Mesenchymal stem cell (in vitro differentiated cells and primary cell): ENCODE data around the gene OMG.

Source experiments
- DNase-seq: peaks from one replicate; pipeline ENCODE4 v3.0.0-alpha.2; 2013
- H2AFZ ChIP-seq: one replicate; pipeline ENCODE4 v1.6.1; 2013; ENCODE audit warnings: low read depth, mild to moderate bottlenecking, control low read depth, inconsistent platforms, low read length, moderate library complexity
- H2AK5ac ChIP-seq: 2 replicates; pipeline ENCODE4 v1.6.1; 2013; ENCODE audit warnings: low read length, moderate library complexity, mild to moderate bottlenecking, inconsistent platforms; ENCODE audit not compliant: severe bottlenecking
- H2BK120ac ChIP-seq: one replicate; pipeline ENCODE4 v1.6.1; 2013; ENCODE audit warnings: low read depth, mild to moderate bottlenecking, inconsistent platforms, low read length, moderate library complexity
- H2BK12ac ChIP-seq, 2 experiments: one replicate each; pipeline ENCODE4 v1.6.1; 2013; ENCODE audit warnings: inconsistent platforms in 2 of 2, low read length in 2 of 2, mild to moderate bottlenecking in 2 of 2, moderate library complexity in 2 of 2, control low read depth in 1 of 2
- H2BK15ac ChIP-seq: one replicate; pipeline ENCODE4 v1.6.1; 2013; ENCODE audit warnings: mild to moderate bottlenecking, low read depth, inconsistent platforms; ENCODE audit not compliant: poor library complexity, severe bottlenecking
- H2BK5ac ChIP-seq: 2 replicates; pipeline ENCODE4 v1.6.1; 2013; ENCODE audit warnings: low read depth, mild to moderate bottlenecking, low read length, control low read depth, inconsistent platforms; ENCODE audit not compliant: poor library complexity, severe bottlenecking
- H3K14ac ChIP-seq, 2 experiments: one replicate each; pipeline ENCODE4 v1.6.1; 2013; ENCODE audit warnings: inconsistent platforms in 2 of 2, low read length in 2 of 2, control low read depth in 1 of 2, mild to moderate bottlenecking in 1 of 2, moderate library complexity in 1 of 2
- H3K18ac ChIP-seq, 2 experiments: one replicate each; pipeline ENCODE4 v1.6.1; 2013; ENCODE audit warnings: inconsistent platforms in 2 of 2, low read length in 2 of 2, control low read depth in 1 of 2, low read depth in 1 of 2, mild to moderate bottlenecking in 1 of 2
- H3K23ac ChIP-seq, 2 experiments: one replicate each; pipeline ENCODE4 v1.6.1; 2013; ENCODE audit warnings: inconsistent platforms in 2 of 2, low read length in 2 of 2, mild to moderate bottlenecking in 2 of 2, moderate library complexity in 2 of 2, control low read depth in 1 of 2
- H3K27ac ChIP-seq: 2 replicates; pipeline ENCODE4 v1.5.1; 2013; ENCODE audit warnings: mild to moderate bottlenecking, moderate library complexity, low read length, control low read depth, inconsistent platforms; ENCODE audit not compliant: poor library complexity, severe bottlenecking
- H3K27me3 ChIP-seq, 2 experiments: 2 replicates each; pipeline versions ENCODE4 v1.6.1 to v1.7.0; 2013; ENCODE audit warnings: low read length in 2 of 2, mild to moderate bottlenecking in 2 of 2, moderate library complexity in 2 of 2, control low read depth in 1 of 2, inconsistent platforms in 1 of 2; ENCODE audit not compliant: control insufficient read depth in 1 of 2, insufficient read depth in 1 of 2
- H3K36me3 ChIP-seq, 2 experiments: 2 replicates each; pipeline versions ENCODE4 v1.6.1 to v1.7.0; 2013; ENCODE audit warnings: low read length in 2 of 2, control low read depth in 1 of 2, inconsistent platforms in 1 of 2, low read depth in 1 of 2, mild to moderate bottlenecking in 1 of 2; ENCODE audit not compliant: insufficient read depth in 2 of 2, control insufficient read depth in 1 of 2
- H3K4ac ChIP-seq, 2 experiments: one replicate each; pipeline ENCODE4 v1.6.1; 2013; ENCODE audit warnings: inconsistent platforms in 2 of 2, low read length in 2 of 2, mild to moderate bottlenecking in 2 of 2, moderate library complexity in 2 of 2, control low read depth in 1 of 2, low read depth in 1 of 2
- H3K4me1 ChIP-seq: 2 replicates; pipeline ENCODE4 v1.6.1; 2013; ENCODE audit warnings: low read depth, low read length, control low read depth; ENCODE audit not compliant: control insufficient read depth, insufficient read depth
- H3K4me2 ChIP-seq: 2 replicates; pipeline ENCODE4 v1.6.1; 2013; ENCODE audit warnings: low read length, mild to moderate bottlenecking, inconsistent platforms; ENCODE audit not compliant: poor library complexity, severe bottlenecking
- H3K4me3 ChIP-seq, 2 experiments: 2 replicates each; pipeline versions ENCODE4 v1.5.1 to v1.7.0; 2013; ENCODE audit warnings: low read length in 2 of 2, mild to moderate bottlenecking in 2 of 2, control low read depth in 1 of 2, low read depth in 1 of 2; ENCODE audit not compliant: insufficient read depth in 1 of 2
- H3K79me1 ChIP-seq: replicated peaks from 2 replicates; pipeline ENCODE4 v1.6.1; 2013; ENCODE audit warnings: mild to moderate bottlenecking, control low read depth, low read length, inconsistent platforms; ENCODE audit not compliant: poor library complexity, severe bottlenecking
- H3K9ac ChIP-seq: 2 replicates; pipeline ENCODE4 v1.7.0; 2013; ENCODE audit warnings: mild to moderate bottlenecking, low read length, moderate library complexity
- H3K9me3 ChIP-seq: 2 replicates; pipeline ENCODE4 v1.7.0; 2013; ENCODE audit warnings: mild to moderate bottlenecking, low read length; ENCODE audit not compliant: control insufficient read depth
- H4K8ac ChIP-seq: one replicate; pipeline ENCODE4 v1.6.1; 2013; ENCODE audit warnings: inconsistent platforms, mild to moderate bottlenecking, low read length, moderate library complexity
- H4K91ac ChIP-seq: one replicate; pipeline ENCODE4 v1.6.1; 2013; ENCODE audit warnings: mild to moderate bottlenecking, low read length, inconsistent platforms
- WGBS: methylation state at CpG from one replicate; pipeline ENCODE4 v1.1.7; 2013; ENCODE audit warnings: mixed read lengths; 5-methylcytosine and 5-hydroxymethylcytosine counted together

The OMG gene

DNA sequence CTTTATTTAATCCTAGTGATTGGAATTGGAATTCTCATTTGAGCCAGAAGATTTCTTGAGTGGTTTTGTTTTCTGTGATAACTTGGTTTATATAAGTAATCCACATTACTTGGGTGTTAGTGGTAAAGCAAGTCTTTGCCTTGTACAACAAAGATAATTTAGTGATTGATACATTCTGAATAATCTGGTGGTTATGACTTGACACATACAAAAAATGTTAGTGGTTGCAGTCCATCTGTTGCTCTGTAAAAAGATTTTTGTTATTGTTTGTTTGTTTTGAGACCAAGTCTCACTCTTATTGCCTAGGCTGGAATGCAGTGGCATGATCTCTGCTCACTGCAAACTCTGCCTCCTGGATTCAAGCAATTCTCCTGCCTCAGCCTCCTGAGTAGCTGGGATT lies 13.2 kb downstream of the OMG start:
- H3K36me3 ChIP-seq = peaks cover 14 to 15% of the 10 kb centered on the region in 2 experiments
- no peak overlapping the region for H3K27ac ChIP-seq
- H2BK120ac ChIP-seq = no peak overlapping the region
- H3K4me2 ChIP-seq = no peak overlapping the region
- no peak for DNase-seq
- H2BK5ac ChIP-seq = no peak overlapping the region
- no peak overlapping the region for H2BK12ac ChIP-seq
- H3K23ac ChIP-seq = no peak overlapping the region
- H3K9me3 ChIP-seq = no peaks in the 10 kb centered on the region
- no peaks in the 10 kb centered on the region for H3K4me1 ChIP-seq
- no peak overlapping the region for H2AK5ac ChIP-seq
- no peaks in the 10 kb centered on the region for H3K27me3 ChIP-seq
- no peak overlapping the region for H4K8ac ChIP-seq
- no peak overlapping the region for H3K4me3 ChIP-seq
- H3K79me1 ChIP-seq = peaks cover 12% of the 10 kb centered on the region
- H2BK15ac ChIP-seq = no peak overlapping the region
- H3K4ac ChIP-seq = no peak overlapping the region
- H4K91ac ChIP-seq = no peak overlapping the region
- no peak overlapping the region for H2AFZ ChIP-seq
- H3K14ac ChIP-seq = no peak overlapping the region
- H3K9ac ChIP-seq = no peak overlapping the region
- no peak overlapping the region for H3K18ac ChIP-seq

DNA sequence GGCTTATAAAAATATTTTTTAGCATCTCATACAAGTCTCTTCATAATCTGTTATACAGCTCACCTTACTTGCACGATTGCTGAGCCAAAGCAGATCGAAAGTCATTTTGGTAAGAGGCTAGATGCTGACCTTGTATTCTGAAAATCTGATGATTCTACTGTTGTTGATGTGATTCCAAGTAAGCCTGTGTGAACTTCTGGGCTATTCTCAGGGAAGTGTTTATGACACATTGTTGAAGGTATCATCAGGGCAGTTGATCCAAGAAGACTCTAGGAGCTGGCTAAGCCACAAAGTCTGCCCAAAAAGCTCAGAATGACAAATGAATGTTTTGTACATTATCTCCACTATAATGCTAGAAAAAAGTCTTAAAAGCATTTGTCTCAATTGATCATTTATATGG lies 16.0 kb downstream of the OMG start:
- peaks cover 11 to 26% of the 10 kb centered on the region in 2 experiments for H3K36me3 ChIP-seq
- 92% methylated on average over 2 of the region's 2 CpGs for WGBS
- no peak overlapping the region for H3K23ac ChIP-seq

DNA sequence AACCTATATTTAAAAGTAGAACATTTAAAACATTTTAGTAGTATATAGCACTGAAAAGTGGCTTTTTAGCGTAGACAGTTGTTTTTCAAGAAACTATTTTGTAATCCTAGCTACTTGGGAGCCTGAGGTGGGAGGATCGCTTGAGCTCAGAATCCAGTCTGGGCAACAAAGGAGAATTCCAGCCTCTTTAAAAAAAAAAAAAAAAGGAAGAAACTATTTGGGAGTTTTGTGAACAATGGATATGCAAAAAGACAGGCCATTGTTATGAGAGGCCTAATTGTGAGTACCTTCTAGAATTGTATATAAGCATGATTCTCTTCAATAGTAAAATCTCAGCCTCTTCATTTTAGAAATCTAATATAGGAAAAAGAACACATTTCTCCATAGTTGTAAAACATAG lies 17.6 kb downstream of the OMG start:
- Histone ChIP-seq H2BK120ac (no peak overlapping the region), H2BK15ac (no peak overlapping the region), H3K4me2 (no peak overlapping the region), H3K9ac (no peak overlapping the region), H3K79me1 (peaks cover 10% of the 10 kb centered on the region), H3K18ac (no peak overlapping the region), H3K4ac (no peak overlapping the region), H3K27me3 (no peaks in the 10 kb centered on the region), H2BK12ac (no peak overlapping the region), H3K14ac (no peak overlapping the region), H3K27ac (no peak overlapping the region), H3K9me3 (no peaks in the 10 kb centered on the region), H4K91ac (no peak overlapping the region), H3K4me3 (no peak overlapping the region), H2AFZ (no peak overlapping the region), H2BK5ac (no peak overlapping the region), H3K36me3 (peaks cover 9 to 32% of the 10 kb centered on the region in 2 experiments), H4K8ac (no peak overlapping the region), H3K4me1 (no peaks in the 10 kb centered on the region), H2AK5ac (no peak overlapping the region), H3K23ac (no peak overlapping the region)
- WGBS = 97% methylated on average over 2 of the region's 2 CpGs
- no peak for DNase-seq

More for the DNA sequence above, 16.0 kb downstream of the OMG start:
- Histone ChIP-seq H2BK12ac (no peak overlapping the region), H2BK5ac (no peak overlapping the region), H3K4me3 (no peak overlapping the region), H3K79me1 (peaks cover 16% of the 10 kb centered on the region), H3K4me2 (no peak overlapping the region), H3K18ac (no peak overlapping the region), H3K27me3 (no peaks in the 10 kb centered on the region), H3K27ac (no peak overlapping the region), H3K4me1 (no peaks in the 10 kb centered on the region), H2BK120ac (no peak overlapping the region), H3K4ac (no peak overlapping the region), H2AK5ac (no peak overlapping the region), H3K9ac (no peak overlapping the region), H2BK15ac (no peak overlapping the region), H4K91ac (no peak overlapping the region), H3K14ac (no peak overlapping the region), H3K9me3 (no peaks in the 10 kb centered on the region), H4K8ac (no peak overlapping the region), H2AFZ (no peak overlapping the region)
- DNase-seq = no peak

DNA sequence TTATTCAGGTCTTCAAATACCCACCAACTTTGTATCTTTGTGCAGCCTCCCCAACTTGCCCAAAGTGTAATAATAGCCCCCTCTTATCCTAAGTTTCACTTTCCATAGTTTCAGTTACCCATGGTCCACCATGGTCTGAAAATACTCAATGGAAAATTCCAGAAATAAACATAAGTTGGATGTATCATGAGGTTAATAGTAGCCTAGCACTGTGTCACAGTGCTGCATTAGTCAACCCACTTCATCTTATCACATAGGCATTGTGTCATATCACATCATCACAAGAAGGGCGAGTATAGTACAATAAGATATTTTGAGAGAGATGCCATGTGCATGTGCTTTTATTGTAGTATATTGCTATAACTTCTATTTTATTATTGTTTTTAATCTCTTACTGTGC lies 21.9 kb downstream of the OMG start:
- no peak overlapping the region for H2AFZ ChIP-seq
- H3K23ac ChIP-seq = no peak overlapping the region
- H2BK12ac ChIP-seq = no peak overlapping the region
- no peak overlapping the region for H3K4me2 ChIP-seq
- H3K14ac ChIP-seq = no peak overlapping the region
- H3K27me3 ChIP-seq = no peaks in the 10 kb centered on the region
- WGBS = no CpG with 5 or more reads among the region's 1 CpG
- H3K4me3 ChIP-seq = no peak overlapping the region
- no peak overlapping the region for H2AK5ac ChIP-seq
- H3K79me1 ChIP-seq = peaks cover 14% of the 10 kb centered on the region
- no peak overlapping the region for H3K27ac ChIP-seq
- DNase-seq = peak; percentile 45
- H2BK15ac ChIP-seq = no peak overlapping the region
- H2BK5ac ChIP-seq = no peak overlapping the region
- no peaks in the 10 kb centered on the region for H3K9me3 ChIP-seq
- H3K4ac ChIP-seq = no peak overlapping the region
- H3K4me1 ChIP-seq = peaks cover 2% of the 10 kb centered on the region
- H3K36me3 ChIP-seq = peaks cover 3 to 34% of the 10 kb centered on the region in 2 experiments
- no peak overlapping the region for H4K91ac ChIP-seq
- H3K18ac ChIP-seq = peak overlapping the region in 1 of 2 experiments; percentile 62
- no peak overlapping the region for H4K8ac ChIP-seq
- peak overlapping the region; percentile 83 for H3K9ac ChIP-seq
- no peak overlapping the region for H2BK120ac ChIP-seq
